Measurements from ENCODE around the gene ACSS2. TPM values are rescaled to one million over a fixed set of nuclear protein-coding genes. Genes with fewer than 3 reads are reported as not detected.
A peak's percentile ranks its signal among the peaks of the same experiment; 100 is the strongest.

Gene ACSS2
- total RNA-seq, 1 donor, result 76.4 TPM

DNA sequence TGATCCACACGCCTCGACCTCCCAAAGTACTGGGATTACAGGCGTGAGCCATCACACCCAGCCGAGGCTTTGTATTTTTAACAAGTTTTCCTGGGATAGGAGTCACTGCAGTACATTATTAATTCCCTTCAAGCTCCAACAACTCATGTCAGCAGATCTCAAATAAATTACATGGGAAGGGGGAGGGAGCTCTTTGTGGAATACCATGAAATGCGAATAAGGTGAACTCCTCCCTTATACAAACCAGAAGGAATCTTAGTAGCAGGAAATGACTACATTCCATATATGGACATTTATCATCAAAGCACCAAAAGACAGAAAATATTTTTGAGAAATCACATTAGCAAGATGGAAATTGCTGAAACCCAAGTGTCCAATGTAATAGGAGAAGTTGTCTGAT, 76.3 kb downstream of the ACSS2 start:
- Histone ChIP-seq H3K79me2 (ENCODE audit: insufficient read depth, low read length) (peaks cover 30% of the 10 kb centered on the region), H3K27me3 (ENCODE audit: insufficient read depth, low read length) (no peaks in the 10 kb centered on the region), H3K36me3 (ENCODE audit: insufficient read depth, low read length) (peaks cover 17% of the 10 kb centered on the region), H3K4me2 (ENCODE audit: insufficient read depth, low read length) (no peak overlapping the region), H3K4me3 (ENCODE audit: insufficient read depth, low read length) (no peak overlapping the region), H3K27ac (ENCODE audit: low read depth, low read length) (peak overlapping the region; percentile 20), H3K4me1 (ENCODE audit: insufficient read depth, low read length) (peaks cover 21% of the 10 kb centered on the region), H4K20me1 (ENCODE audit: insufficient read depth, low read length) (no peaks in the 10 kb centered on the region), H2AFZ (ENCODE audit: low read length) (no peak overlapping the region), H3K9me3 (ENCODE audit: low read depth, low read length) (no peaks in the 10 kb centered on the region)
- DNase-seq (ENCODE audit: insufficient read length, low spot score, missing footprints), result peak; percentile 69
- TF ChIP-seq, protein P1, sequence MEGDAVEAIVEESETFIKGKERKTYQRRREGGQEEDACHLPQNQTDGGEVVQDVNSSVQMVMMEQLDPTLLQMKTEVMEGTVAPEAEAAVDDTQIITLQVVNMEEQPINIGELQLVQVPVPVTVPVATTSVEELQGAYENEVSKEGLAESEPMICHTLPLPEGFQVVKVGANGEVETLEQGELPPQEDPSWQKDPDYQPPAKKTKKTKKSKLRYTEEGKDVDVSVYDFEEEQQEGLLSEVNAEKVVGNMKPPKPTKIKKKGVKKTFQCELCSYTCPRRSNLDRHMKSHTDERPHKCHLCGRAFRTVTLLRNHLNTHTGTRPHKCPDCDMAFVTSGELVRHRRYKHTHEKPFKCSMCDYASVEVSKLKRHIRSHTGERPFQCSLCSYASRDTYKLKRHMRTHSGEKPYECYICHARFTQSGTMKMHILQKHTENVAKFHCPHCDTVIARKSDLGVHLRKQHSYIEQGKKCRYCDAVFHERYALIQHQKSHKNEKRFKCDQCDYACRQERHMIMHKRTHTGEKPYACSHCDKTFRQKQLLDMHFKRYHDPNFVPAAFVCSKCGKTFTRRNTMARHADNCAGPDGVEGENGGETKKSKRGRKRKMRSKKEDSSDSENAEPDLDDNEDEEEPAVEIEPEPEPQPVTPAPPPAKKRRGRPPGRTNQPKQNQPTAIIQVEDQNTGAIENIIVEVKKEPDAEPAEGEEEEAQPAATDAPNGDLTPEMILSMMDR (IDR thresholded peaks at IDR 0.05; ENCODE audit: extremely low read depth, low read depth, low read length), result no peak

DNA sequence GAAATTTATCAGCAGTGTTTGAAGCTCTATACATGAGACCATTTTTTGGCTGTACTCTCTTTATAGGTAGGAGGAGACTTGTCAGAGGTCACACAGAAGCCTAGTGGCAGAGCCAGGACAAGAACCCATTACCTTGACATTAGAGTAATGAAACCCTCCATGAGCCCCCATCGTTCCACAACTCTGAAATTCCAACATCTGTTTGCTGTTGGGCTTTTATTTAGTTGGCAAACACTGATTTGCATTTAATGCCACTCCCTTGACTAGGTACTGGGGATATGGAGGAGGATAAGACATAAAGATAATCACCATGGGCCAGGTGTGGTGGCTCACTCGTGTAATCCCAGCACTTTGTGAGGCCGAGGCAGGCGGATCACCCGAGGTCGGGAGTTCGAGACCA, 77.5 kb downstream of the ACSS2 start:
- Histone ChIP-seq H3K4me3 (ENCODE audit: insufficient read depth, low read length) (no peak overlapping the region), H3K79me2 (ENCODE audit: insufficient read depth, low read length) (peaks cover 30% of the 10 kb centered on the region), H3K27me3 (ENCODE audit: insufficient read depth, low read length) (no peaks in the 10 kb centered on the region), H4K20me1 (ENCODE audit: insufficient read depth, low read length) (no peaks in the 10 kb centered on the region), H3K4me1 (ENCODE audit: insufficient read depth, low read length) (peaks cover 17% of the 10 kb centered on the region), H3K9me3 (ENCODE audit: low read depth, low read length) (no peaks in the 10 kb centered on the region), H3K36me3 (ENCODE audit: insufficient read depth, low read length) (peaks cover 17% of the 10 kb centered on the region), H3K4me2 (ENCODE audit: insufficient read depth, low read length) (no peak overlapping the region), H2AFZ (ENCODE audit: low read length) (no peak overlapping the region), H3K27ac (ENCODE audit: low read depth, low read length) (no peak overlapping the region)
- TF ChIP-seq, protein P1 (IDR thresholded peaks at IDR 0.05; ENCODE audit: extremely low read depth, low read depth, low read length), result no peak
- DNase-seq (ENCODE audit: insufficient read length, low spot score, missing footprints), result no peak

DNA sequence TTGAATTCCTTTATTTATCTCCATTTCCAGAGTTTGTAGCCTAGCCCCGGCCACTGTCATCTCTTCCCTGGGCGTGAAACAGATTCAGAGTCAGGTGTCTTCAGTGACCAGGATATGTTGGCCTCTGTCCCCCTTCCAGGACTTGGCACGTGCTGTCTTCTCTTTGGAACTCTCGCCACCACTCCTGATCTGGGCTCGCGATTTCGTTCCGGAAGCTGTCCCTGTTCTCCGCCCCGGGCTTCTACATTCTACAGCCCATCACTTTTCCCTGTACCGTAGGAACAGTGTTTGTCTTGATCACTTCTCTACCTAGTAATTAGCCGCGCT, 78.5 kb downstream of the ACSS2 start:
- peaks cover 30% of the 10 kb centered on the region for H3K79me2 ChIP-seq (ENCODE audit: insufficient read depth, low read length)
- H3K36me3 ChIP-seq (ENCODE audit: insufficient read depth, low read length), result peaks cover 13% of the 10 kb centered on the region
- peak overlapping the region; percentile 99 for H3K4me2 ChIP-seq (ENCODE audit: insufficient read depth, low read length)
- H3K27ac ChIP-seq (ENCODE audit: low read depth, low read length), result peak overlapping the region; percentile 88
- TF ChIP-seq, protein P1 (IDR thresholded peaks at IDR 0.05; ENCODE audit: extremely low read depth, low read depth, low read length), result no peak
- no peaks in the 10 kb centered on the region for H3K9me3 ChIP-seq (ENCODE audit: low read depth, low read length)
- H4K20me1 ChIP-seq (ENCODE audit: insufficient read depth, low read length), result no peaks in the 10 kb centered on the region
- H3K4me1 ChIP-seq (ENCODE audit: insufficient read depth, low read length), result peaks cover 17% of the 10 kb centered on the region
- peak overlapping the region; percentile 90 for H3K4me3 ChIP-seq (ENCODE audit: insufficient read depth, low read length)
- peak; percentile 79 for DNase-seq (ENCODE audit: insufficient read length, low spot score, missing footprints)
- H2AFZ ChIP-seq (ENCODE audit: low read length), result peak overlapping the region; percentile 97
- H3K27me3 ChIP-seq (ENCODE audit: insufficient read depth, low read length), result no peaks in the 10 kb centered on the region

DNA sequence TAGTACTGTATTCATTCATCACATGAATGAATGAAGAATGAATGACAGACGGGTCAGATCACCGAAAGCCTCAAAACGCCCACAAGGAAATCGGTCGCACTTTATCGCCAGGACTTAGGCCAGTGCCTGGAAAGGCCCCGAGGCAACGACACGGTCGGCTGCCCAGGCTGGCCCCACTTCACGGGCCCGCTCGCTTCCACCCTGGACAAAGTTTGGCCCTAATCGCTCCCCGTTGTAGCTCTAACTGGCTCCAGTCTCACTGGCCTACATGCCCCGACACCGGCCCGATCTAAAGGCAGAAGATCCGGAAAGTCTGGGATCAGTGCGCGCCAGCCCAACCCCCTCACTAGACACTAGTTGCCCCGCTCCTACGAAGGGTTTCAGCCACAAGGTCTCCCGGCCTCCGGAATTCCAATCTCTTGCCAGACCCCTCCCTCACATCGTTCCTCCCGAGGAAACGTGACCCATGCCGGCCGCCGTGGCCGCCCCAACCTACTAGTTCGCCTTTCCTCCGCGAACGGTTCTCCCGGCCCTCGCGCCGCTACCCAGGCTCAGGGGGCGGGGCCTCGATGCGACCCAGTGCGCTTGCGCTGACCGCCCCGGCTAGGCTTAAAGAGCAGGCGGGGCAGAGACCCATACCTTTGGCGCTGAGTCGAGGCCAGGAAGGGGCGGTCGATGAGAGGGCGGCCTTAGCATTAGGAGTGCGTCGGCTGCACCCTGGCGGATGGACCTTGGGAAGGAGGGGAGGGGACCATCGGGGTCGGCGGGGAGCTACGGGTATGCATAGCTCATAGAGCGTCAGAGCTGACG, 79.0 kb downstream of the ACSS2 start, which contains the start of the genes GSS and MYH7B:
TSS of gene GSS (minus strand) at position 576 of the 810 bp plus-strand sequence. CDS start 3,954 bp downstream, outside the sequence.
TSS of gene MYH7B (plus strand) at position 638 of the 810 bp plus-strand sequence. CDS start 22,138 bp downstream, outside the sequence.
- Histone ChIP-seq H3K27me3 (ENCODE audit: insufficient read depth, low read length) (no peaks in the 10 kb centered on the region), H3K27ac (ENCODE audit: low read depth, low read length) (peak within 1 kb of the TSS; percentile 88), H3K4me2 (ENCODE audit: insufficient read depth, low read length) (peak within 1 kb of the TSS; percentile 99), H3K4me3 (ENCODE audit: insufficient read depth, low read length) (peak within 1 kb of the TSS; percentile 90), H4K20me1 (ENCODE audit: insufficient read depth, low read length) (no peaks in the 10 kb centered on the region), H3K36me3 (ENCODE audit: insufficient read depth, low read length) (peaks cover 8% of the 10 kb centered on the region), H3K9me3 (ENCODE audit: low read depth, low read length) (no peaks in the 10 kb centered on the region), H3K4me1 (ENCODE audit: insufficient read depth, low read length) (peaks cover 17% of the 10 kb centered on the region), H2AFZ (ENCODE audit: low read length) (peak within 1 kb of the TSS; percentile 97), H3K79me2 (ENCODE audit: insufficient read depth, low read length) (peaks cover 30% of the 10 kb centered on the region)
- peak; percentile 98 for DNase-seq (ENCODE audit: insufficient read length, low spot score, missing footprints)
- TF ChIP-seq, protein P1 (IDR thresholded peaks at IDR 0.05; ENCODE audit: extremely low read depth, low read depth, low read length), result peak; percentile 36
